Activated CD4-positive, alpha-beta T cell treated with anti-CD3 and anti-CD28 coated beads, Interleukin-10, Interleukin-2, amounts not matched to agents 100 ng/mL and 50 ng/mL, durations not matched to agents 16 hours and 8 hours (primary cell): ENCODE data around the gene MT2A.
A peak's percentile ranks its signal among the peaks of the same experiment; 100 is the strongest.

Source experiments
- DNase-seq: peaks from one replicate; pipeline ENCODE4 v3.0.0-alpha.2; 2020

MT2A gene

GRCh38 chr16:56639045-56639444 is 30.7 kb downstream of the MT2A start:
- DNase-seq: no peak

GRCh38 chr16:56640076-56640475 is 31.7 kb downstream of the MT2A start:
- no peak for DNase-seq

GRCh38 chr16:56641166-56641565 is 32.8 kb downstream of the MT2A start:
- DNase-seq: no peak

- DNase-seq: peak; percentile 84
These were observed 34.8 kb downstream of the MT2A start for GRCh38 chr16:56643080-56643778.

GRCh38 chr16:56643833-56644232 is 35.4 kb downstream of the MT2A start:
- DNase-seq: no peak

GRCh38 chr16:56645311-56645710 is 36.9 kb downstream of the MT2A start:
- no peak for DNase-seq

GRCh38 chr16:56645838-56646237 is 37.5 kb downstream of the MT2A start:
- DNase-seq: no peak

- no peak for DNase-seq
These were observed 39.5 kb downstream of the MT2A start for GRCh38 chr16:56647641-56648431.

GRCh38 chr16:56649271-56649670 is 40.9 kb downstream of the MT2A start:
- DNase-seq: no peak

GRCh38 chr16:56649820-56650219 is 41.4 kb downstream of the MT2A start:
- no peak for DNase-seq

GRCh38 chr16:56651586-56651985 is 43.2 kb downstream of the MT2A start, which contains the start of gene MT1B:
MT1B (plus strand) TSS chr16:56651886; CDS start chr16:56651954, 68 bp downstream.
- DNase-seq: no peak

GRCh38 chr16:56652600-56652999 is 44.2 kb downstream of the MT2A start:
- DNase-seq: no peak

GRCh38 chr16:56653218-56653617 is 44.8 kb downstream of the MT2A start:
- DNase-seq: no peak

- DNase-seq: peak; percentile 57
These were observed 49.4 kb downstream of the MT2A start, which contains the start of gene MT1F for GRCh38 chr16:56657555-56658326. MT1F (plus strand) TSS chr16:56657959; CDS start chr16:56658059, 100 bp downstream.

GRCh38 chr16:56658327-56658875 is 50.0 kb downstream of the MT2A start:
- no peak for DNase-seq
